Stimulated activated CD8-positive, alpha-beta memory T cell treated with anti-CD3 and anti-CD28 coated beads, Interleukin-4, amount 100 ng/mL, for 48 hours (primary cell): Measurements from ENCODE around the gene SP140L.
"Not testable (repeated sequence)": the region's sequence is repeated elsewhere in the genome, so short reads cannot be mapped to it uniquely, and the experiment has no call there.

Source experiments
- DNase-seq: peaks from one replicate; pipeline ENCODE4 v3.0.0-alpha.2; 2020

SP140L gene

DNA sequence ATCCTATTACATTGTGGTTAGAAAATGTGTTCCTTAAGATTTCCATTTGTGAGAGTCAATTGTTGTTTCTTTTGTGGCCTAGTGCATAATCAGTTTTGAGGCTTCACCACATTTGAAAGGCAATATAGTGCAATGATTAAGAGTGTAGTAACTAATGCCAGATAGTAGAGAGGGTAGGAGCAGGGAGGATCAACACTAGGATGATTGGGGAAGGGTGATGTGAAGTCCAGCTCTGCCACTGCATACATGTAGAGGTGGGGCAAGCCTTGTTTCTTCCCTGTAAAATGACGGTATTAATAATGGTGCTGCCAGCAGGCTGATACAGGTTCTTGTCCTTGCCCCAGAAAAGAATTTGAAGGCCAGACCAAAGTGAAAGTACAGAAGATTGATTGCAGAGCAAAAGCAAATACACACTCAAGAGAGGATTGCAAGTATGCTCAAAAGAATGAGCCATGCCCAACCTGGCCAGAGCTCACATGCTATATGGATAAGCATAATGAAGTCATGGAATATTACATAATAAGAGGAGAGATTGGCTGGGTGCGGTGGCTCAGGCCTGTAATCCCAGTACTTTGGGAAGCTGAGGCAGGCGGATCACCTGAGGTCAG lies 97.0 kb downstream of the SP140L start:
- DNase-seq = no peak

DNA sequence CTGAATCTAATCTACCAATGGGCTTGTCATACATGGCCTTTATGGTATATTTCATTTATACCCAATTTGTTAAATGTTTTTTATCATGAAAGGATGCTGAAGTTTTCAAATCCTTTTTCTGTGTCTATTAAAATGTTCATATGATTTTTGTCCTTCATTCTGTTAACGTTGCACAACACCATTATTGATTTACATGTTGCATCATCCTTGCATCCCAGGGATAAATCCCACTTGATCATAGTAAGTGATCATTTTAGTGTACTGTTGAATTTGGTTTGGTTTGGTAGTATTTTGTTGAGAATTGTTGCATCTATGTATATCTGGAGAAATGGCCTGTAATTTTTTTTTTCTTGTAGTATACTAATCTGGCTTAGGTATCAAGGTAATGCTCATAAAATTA lies 98.4 kb downstream of the SP140L start:
- DNase-seq = no peak

GRCh38 chr2:230429513-230429912 lies 102.5 kb downstream of the SP140L start:
- DNase-seq = no peak

DNA sequence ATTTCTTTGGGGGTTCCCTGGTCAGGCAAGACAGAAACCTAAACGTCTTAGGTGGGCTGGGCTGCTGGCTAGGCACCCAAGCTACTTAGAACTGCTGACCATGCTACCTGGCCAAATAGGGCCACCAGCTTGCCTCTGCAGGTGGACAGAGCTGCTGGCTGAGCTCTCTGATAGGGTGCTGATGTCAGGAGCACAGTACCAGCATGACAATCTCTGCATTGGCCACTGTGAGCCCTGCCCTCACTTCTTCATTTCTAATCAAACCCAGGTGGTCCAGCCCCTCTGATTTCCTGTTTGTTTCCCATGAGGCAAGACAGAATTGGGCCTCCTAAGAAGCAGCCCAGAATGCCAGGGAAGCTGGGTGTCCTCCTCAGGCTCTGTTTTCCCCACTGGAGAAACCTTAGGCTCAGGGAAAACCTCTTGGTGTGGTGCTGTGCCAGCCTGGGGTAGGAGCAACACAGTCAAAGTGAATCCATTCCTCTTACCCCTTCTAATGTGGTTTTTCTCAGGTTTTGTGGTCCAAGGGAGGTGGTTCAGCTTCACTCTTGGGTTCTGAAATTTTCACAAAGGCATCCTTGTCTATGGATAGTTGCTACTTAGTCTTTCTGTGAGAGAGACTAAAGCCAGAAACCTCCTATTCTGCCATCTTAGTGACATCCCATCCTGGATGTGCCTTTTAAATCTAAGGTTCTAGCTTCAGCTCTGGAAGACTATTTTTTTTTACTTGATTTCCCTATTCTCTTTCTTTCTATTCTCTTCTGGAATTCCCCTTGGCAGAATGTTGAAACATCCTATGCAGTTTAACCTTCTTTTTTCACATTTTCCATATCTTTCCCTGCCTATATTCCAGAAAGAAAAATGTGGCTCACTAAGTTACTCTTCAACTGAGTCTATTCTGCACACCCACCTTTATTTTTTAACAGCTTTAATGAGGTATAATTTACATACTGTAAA lies 104.2 kb downstream of the SP140L start:
- DNase-seq = no peak

DNA sequence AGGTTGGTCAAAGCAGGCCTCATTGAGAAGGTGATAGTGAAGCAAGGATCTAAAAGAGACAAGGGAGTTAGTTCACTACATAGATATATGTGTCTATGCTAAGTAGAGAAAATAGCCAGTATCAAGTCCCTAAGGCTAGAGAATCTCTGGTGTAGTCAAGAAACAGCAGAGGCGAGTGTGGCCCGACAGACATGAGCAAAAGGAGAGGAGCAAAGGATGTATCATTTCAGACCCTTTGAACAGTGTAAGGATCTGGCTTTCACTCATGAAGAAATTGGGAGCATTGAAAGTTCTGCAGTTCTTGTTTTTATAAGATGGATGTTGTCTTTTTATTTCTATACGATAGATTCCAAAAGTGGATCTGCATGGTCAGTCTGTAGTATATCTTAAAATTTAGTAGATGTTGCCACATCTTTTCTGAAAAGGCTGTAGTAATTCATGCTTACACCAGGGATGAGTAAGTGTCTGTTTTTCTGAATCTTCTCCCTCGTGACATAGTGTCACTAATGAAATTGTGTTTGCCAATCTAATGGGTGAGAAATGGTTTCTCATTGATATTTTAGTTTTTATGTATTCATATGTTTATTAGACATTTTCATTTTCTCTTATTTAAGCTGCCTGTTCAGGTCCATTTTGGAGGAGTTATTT lies 107.8 kb downstream of the SP140L start:
- DNase-seq = no peak

- DNase-seq = no peak
Observed at GRCh38 chr2:230435431-230435830, 108.4 kb downstream of the SP140L start.

- DNase-seq = not testable (repeated sequence)
Observed at GRCh38 chr2:230439121-230439520, 112.1 kb downstream of the SP140L start.

- DNase-seq = no peak
Observed at GRCh38 chr2:230439590-230439989, 112.6 kb downstream of the SP140L start.

DNA sequence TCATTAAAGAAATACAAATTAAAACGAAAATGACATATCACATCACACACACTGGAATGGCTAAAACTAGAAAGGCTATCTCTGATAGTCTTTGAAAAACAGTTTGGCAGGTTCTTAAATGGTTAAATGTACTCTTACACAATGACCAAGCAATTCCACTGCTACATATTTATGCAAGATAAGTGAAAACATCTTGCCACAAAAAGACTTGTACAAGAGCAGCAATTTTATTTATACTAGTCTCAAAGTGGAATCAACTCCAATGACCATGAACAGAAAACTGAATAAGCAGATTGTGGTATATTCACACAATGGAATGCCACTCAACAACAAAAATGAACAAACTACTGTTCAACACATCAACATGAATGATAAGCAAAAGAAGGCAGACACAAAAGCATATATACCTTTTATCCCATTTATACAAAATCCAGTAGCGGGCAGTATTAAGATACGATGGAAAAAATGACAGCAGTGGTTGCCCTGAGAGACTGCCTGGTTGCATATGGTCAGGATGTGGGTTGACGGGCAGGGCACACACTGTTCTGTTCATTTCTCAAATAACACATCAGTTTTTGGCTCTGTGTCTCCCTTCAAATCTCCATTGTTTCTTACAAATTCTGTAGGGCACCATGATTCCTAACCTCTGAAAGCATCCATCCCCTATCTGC lies 114.4 kb downstream of the SP140L start:
- DNase-seq = peak; percentile 61

GRCh38 chr2:230443541-230443940 lies 116.5 kb downstream of the SP140L start:
- DNase-seq = no peak

- DNase-seq = no peak
Observed at GRCh38 chr2:230444832-230445231, 117.8 kb downstream of the SP140L start.

GRCh38 chr2:230447036-230447435 lies 120.0 kb downstream of the SP140L start:
- DNase-seq = no peak

- no peak for DNase-seq
Observed at GRCh38 chr2:230447455-230448451, 120.8 kb downstream of the SP140L start.

- DNase-seq = no peak
Observed at GRCh38 chr2:230449901-230450467, 123.0 kb downstream of the SP140L start.

DNA sequence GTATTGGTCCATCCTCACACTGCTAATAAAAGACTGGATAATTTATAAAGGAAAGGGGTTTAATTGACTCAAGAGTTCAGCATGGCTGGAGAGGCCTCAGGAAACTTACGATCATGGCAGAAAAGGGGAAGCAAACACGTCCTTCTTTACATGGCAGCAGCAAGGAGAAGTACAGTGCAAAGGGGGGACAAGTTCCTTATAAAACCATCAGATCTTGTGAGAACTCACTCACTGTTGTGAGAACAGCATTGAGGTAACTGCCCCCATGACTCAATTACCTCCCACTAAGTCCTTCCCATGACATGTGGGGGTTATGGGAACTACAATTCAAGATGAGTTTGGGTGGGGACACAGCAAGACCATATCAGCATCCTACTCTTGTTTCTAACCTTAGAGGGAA lies 126.0 kb downstream of the SP140L start:
- DNase-seq = no peak
